ENCODE data around the gene TTC32. TPM values are rescaled to one million over a fixed set of nuclear protein-coding genes. Genes with fewer than 3 reads are reported as not detected.
"Not testable (repeated sequence)": the region's sequence is repeated elsewhere in the genome, so short reads cannot be mapped to it uniquely, and the experiment has no call there.

Gene TTC32
- total RNA-seq, 1 donor from 2014 or later = 15.3 TPM

- peaks cover 8% of the 10 kb centered on the region for H3K4me1 Mint-ChIP-seq (ENCODE audit: low read depth, unreplicated experiment)
- H3K27me3 Mint-ChIP-seq (ENCODE audit: unreplicated experiment) = peaks cover 2% of the 10 kb centered on the region
Measured at GRCh38 chr2:19894134-19894792, 7.5 kb downstream of the TTC32 start.

GRCh38 chr2:19893520-19894133 is 8.2 kb downstream of the TTC32 start:
- H3K4me3 Mint-ChIP-seq (ENCODE audit: unreplicated experiment) = no peak overlapping the region
- no peaks in the 10 kb centered on the region for H3K36me3 Mint-ChIP-seq (ENCODE audit: unreplicated experiment)
- peaks cover 2% of the 10 kb centered on the region for H3K27me3 Mint-ChIP-seq (ENCODE audit: unreplicated experiment)
- H3K27ac Mint-ChIP-seq (ENCODE audit: unreplicated experiment) = no peak overlapping the region
- no peak for DNase-seq
- H3K9me3 Mint-ChIP-seq (ENCODE audit: unreplicated experiment) = no peaks in the 10 kb centered on the region
- no peak for TF ChIP-seq CTCF (IDR thresholded peaks at IDR 0.05; ENCODE audit: partially characterized antibody, unreplicated experiment)
- H3K4me1 Mint-ChIP-seq (ENCODE audit: low read depth, unreplicated experiment) = peaks cover 9% of the 10 kb centered on the region

More at GRCh38 chr2:19894134-19894792, 7.5 kb downstream of the TTC32 start:
- H3K27ac Mint-ChIP-seq (ENCODE audit: unreplicated experiment) = no peak overlapping the region
- H3K4me3 Mint-ChIP-seq (ENCODE audit: unreplicated experiment) = no peak overlapping the region
- no peak for TF ChIP-seq CTCF (IDR thresholded peaks at IDR 0.05; ENCODE audit: partially characterized antibody, unreplicated experiment)
- no peak for DNase-seq
- no peaks in the 10 kb centered on the region for H3K9me3 Mint-ChIP-seq (ENCODE audit: unreplicated experiment)
- H3K36me3 Mint-ChIP-seq (ENCODE audit: unreplicated experiment) = no peaks in the 10 kb centered on the region

DNA sequence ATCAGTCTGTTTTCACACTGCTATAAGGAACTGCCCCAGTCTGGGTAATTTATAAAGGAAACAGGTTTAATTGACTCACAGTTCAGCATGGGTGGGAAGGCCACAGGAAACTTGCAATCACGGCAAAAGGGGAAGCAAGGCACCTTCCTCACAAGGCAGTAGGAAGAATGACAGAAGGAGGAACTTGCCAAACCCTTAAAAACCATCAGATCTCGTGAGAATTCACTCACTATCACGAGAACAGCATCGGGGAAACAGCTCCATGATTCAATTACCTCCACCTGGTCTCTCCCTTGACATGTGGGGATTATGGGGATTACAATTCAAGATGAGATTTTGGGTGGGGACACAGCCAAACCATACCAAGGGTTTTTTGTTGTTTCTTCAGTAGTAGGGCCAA is 9.8 kb downstream of the TTC32 start:
- not testable (repeated sequence) for H3K27me3 Mint-ChIP-seq (ENCODE audit: unreplicated experiment); H3K36me3 Mint-ChIP-seq (ENCODE audit: unreplicated experiment); H3K9me3 Mint-ChIP-seq (ENCODE audit: unreplicated experiment); DNase-seq; H3K27ac Mint-ChIP-seq (ENCODE audit: unreplicated experiment); H3K4me3 Mint-ChIP-seq (ENCODE audit: unreplicated experiment)
- peaks cover 11% of the 10 kb centered on the region for H3K4me1 Mint-ChIP-seq (ENCODE audit: low read depth, unreplicated experiment)

- no peak for DNase-seq
- Mint-ChIP-seq H3K4me1 (ENCODE audit: low read depth, unreplicated experiment) (peaks cover 10% of the 10 kb centered on the region), H3K9me3 (ENCODE audit: unreplicated experiment) (no peaks in the 10 kb centered on the region), H3K4me3 (ENCODE audit: unreplicated experiment) (no peak overlapping the region), H3K27me3 (ENCODE audit: unreplicated experiment) (peaks cover 2% of the 10 kb centered on the region), H3K36me3 (ENCODE audit: unreplicated experiment) (no peaks in the 10 kb centered on the region), H3K27ac (ENCODE audit: unreplicated experiment) (no peak overlapping the region)
- no peak for TF ChIP-seq CTCF (IDR thresholded peaks at IDR 0.05; ENCODE audit: partially characterized antibody, unreplicated experiment)
Measured at GRCh38 chr2:19890104-19890503, 11.7 kb downstream of the TTC32 start.

GRCh38 chr2:19888831-19889230 is 13.0 kb downstream of the TTC32 start:
- H3K27ac Mint-ChIP-seq (ENCODE audit: unreplicated experiment) = no peak overlapping the region
- H3K4me3 Mint-ChIP-seq (ENCODE audit: unreplicated experiment) = no peak overlapping the region
- no peak for DNase-seq
- H3K9me3 Mint-ChIP-seq (ENCODE audit: unreplicated experiment) = no peaks in the 10 kb centered on the region
- H3K36me3 Mint-ChIP-seq (ENCODE audit: unreplicated experiment) = no peaks in the 10 kb centered on the region
- H3K4me1 Mint-ChIP-seq (ENCODE audit: low read depth, unreplicated experiment) = peaks cover 10% of the 10 kb centered on the region
- no peak for TF ChIP-seq CTCF (IDR thresholded peaks at IDR 0.05; ENCODE audit: partially characterized antibody, unreplicated experiment)
- peaks cover 2% of the 10 kb centered on the region for H3K27me3 Mint-ChIP-seq (ENCODE audit: unreplicated experiment)
